Activated CD8-positive, alpha-beta T cell treated with anti-CD3 and anti-CD28 coated beads, Interleukin-2, amount 10 ng/mL, durations not matched to agents 7 days and 5 days (primary cell): Measurements from ENCODE around the gene MIER3. TPM values are rescaled to one million over a fixed set of nuclear protein-coding genes. Genes with fewer than 3 reads are reported as not detected.

Source experiments
- ATAC-seq: fragments of 150-1000 bp; cut with Tn5 transposase; one replicate; pipeline ENCODE4 v1.10.0; 2021; ENCODE audit warnings: moderate library complexity
- CTCF ChIA-PET: fragments of 350-600 bp; sonication (Branson Sonifier 250); formaldehyde crosslinking; loops from one replicate; lab custom pipeline; 2021; ENCODE audit warnings: antibody characterized with exemption; lab: Charles Lee
- POLR2A ChIA-PET: fragments of 350-600 bp; sonication (Branson Sonifier 250); formaldehyde crosslinking; loops from one replicate; lab custom pipeline; 2021; ENCODE audit warnings: antibody characterized with exemption; lab: Charles Lee
- DNase-seq: peaks from one replicate; pipeline ENCODE4 v3.0.0-alpha.2; 2020
- H3K27ac Mint-ChIP-seq: one replicate; pipeline ENCODE4 v1.8.0; 2021; ENCODE audit warnings: mild to moderate bottlenecking, mixed read lengths
- H3K27me3 Mint-ChIP-seq: one replicate; pipeline ENCODE4 v1.8.0; 2021; ENCODE audit warnings: low read depth, mixed read lengths
- H3K36me3 Mint-ChIP-seq: one replicate; pipeline ENCODE4 v1.8.0; 2021; ENCODE audit warnings: low read depth, mixed read lengths
- H3K4me1 Mint-ChIP-seq: one replicate; pipeline ENCODE4 v1.8.0; 2021; ENCODE audit warnings: low read depth, mixed read lengths
- H3K4me3 Mint-ChIP-seq: one replicate; pipeline ENCODE4 v1.8.0; 2021; ENCODE audit warnings: mild to moderate bottlenecking, mixed read lengths
- H3K9me3 Mint-ChIP-seq: one replicate; pipeline ENCODE4 v1.8.0; 2022; ENCODE audit warnings: mixed read lengths; ENCODE audit not compliant: insufficient read depth
- total RNA-seq, 2 experiments: library from RNA; stranded (reverse); gene quantifications; one replicate each; pipeline ENCODE4 v1.2.3, GENCODE V29; 2021

MIER3 gene
- total RNA-seq, 2 experiments from 2014 or later = 22.5 to 24.1 TPM

DNA sequence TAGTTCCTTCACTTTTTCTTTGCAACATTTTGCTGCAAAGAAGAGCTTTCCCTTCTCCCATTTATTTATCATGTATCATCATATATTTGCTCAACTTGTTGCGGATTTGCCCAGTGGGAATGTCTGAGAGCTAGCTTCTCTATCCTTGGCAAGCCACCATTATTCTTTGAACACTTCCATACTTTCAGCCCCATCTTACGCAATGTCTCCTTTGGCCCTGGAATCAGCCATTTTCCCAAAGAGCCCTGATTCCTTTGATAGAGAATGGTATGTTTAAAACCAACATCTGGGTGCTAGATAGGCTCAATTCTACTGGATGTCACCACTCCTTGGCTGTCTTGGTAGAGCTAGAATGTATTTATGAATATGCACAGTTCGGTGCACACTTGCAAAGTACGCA, 55.2 kb downstream of the MIER3 start:
- Mint-ChIP-seq H3K36me3 (peaks cover 35% of the 10 kb centered on the region), H3K4me1 (peaks cover 9% of the 10 kb centered on the region), H3K9me3 (no peaks in the 10 kb centered on the region), H3K4me3 (no peak overlapping the region), H3K27me3 (no peaks in the 10 kb centered on the region), H3K27ac (no peak overlapping the region)
- ChIA-PET POLR2A (interaction anchor here (0.9 kb wide), 1 partner anchor 241 kb away, joined by 3 read pairs; no protein-coding TSS in a partner anchor), CTCF (interaction anchor here (0.8 to 3.3 kb wide), 2 partner anchors 100 to 241 kb away, joined by 3 to 15 read pairs; no protein-coding TSS in a partner anchor)
- ATAC-seq (no peak), DNase-seq (no peak)

DNA sequence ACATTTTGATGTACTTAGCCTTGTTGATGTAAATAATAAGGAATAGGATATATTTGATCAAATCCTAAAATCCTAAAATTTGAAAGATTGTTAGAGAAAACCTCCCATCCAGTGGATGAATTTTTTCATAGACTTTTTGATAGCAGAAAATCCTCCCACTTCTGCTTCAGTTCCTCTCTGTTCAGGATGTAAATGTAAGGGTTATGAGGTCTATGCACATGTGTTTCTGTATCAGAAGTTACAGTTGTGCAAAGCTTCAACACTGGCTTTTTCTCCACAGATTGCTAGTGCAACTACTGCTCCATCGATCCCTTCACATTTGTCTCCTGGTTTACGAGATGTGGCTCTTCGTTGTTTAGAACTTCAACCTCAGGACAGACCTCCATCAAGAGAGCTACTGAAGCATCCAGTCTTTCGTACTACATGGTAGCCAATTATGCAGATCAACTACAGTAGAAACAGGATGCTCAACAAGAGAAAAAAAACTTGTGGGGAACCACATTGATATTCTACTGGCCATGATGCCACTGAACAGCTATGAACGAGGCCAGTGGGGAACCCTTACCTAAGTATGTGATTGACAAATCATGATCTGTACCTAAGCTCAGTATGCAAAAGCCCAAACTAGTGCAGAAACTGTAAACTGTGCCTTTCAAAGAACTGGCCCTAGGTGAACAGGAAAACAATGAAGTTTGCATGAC, 58.5 kb downstream of the MIER3 start:
- H3K36me3 Mint-ChIP-seq = peaks cover 58% of the 10 kb centered on the region
- POLR2A ChIA-PET = no interaction called here

DNA sequence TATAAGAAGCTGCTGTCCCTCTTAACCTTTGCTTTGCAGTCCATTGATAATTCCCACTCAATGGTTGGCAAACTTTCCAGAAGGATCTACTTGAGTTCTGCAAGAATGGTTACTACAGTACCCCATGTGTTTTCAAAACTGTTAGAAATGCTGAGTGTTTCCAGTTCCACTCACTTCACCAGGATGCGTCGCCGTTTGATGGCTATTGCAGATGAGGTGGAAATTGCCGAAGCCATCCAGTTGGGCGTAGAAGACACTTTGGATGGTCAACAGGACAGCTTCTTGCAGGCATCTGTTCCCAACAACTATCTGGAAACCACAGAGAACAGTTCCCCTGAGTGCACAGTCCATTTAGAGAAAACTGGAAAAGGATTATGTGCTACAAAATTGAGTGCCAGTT, 70.4 kb downstream of the MIER3 start:
- no peaks in the 10 kb centered on the region for H3K4me1 Mint-ChIP-seq
- POLR2A ChIA-PET = no interaction called here
- no peaks in the 10 kb centered on the region for H3K27me3 Mint-ChIP-seq
- peaks cover 59% of the 10 kb centered on the region for H3K36me3 Mint-ChIP-seq
- no peak overlapping the region for H3K4me3 Mint-ChIP-seq
- CTCF ChIA-PET = no interaction called here
- ATAC-seq (no peak), DNase-seq (no peak)
- no peaks in the 10 kb centered on the region for H3K9me3 Mint-ChIP-seq
- H3K27ac Mint-ChIP-seq = no peak overlapping the region

More for the DNA sequence above, 58.5 kb downstream of the MIER3 start:
- H3K27ac Mint-ChIP-seq = peak overlapping the region; percentile 1
- DNase-seq = no peak
- H3K27me3 Mint-ChIP-seq = no peaks in the 10 kb centered on the region
- no peak overlapping the region for H3K4me3 Mint-ChIP-seq
- CTCF ChIA-PET = interaction anchor here (0.5 to 3.3 kb wide), 2 partner anchors 55 to 244 kb away, joined by 3 to 15 read pairs; no protein-coding TSS in a partner anchor
- H3K9me3 Mint-ChIP-seq = no peaks in the 10 kb centered on the region
- no peak for ATAC-seq
- H3K4me1 Mint-ChIP-seq = peaks cover 9% of the 10 kb centered on the region

DNA sequence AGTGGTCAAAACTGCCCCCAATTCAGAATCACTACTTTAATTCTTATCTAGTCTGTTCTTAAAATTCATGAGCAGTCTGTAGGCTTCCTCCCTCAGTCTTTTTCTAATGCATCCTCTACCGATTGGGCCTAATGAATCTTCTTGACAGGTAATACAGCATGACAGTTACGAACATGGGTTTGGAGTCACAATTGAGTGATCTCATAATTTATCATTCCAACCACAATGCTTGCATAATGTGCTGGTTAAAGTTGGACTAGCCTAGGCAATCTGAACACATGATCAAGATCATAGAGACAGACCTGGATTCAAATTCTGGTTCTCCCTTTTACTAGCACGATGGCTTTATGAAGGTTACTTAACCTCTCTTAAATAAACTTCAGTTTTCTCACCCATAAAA, 75.6 kb downstream of the MIER3 start:
- Mint-ChIP-seq H3K4me1 (no peaks in the 10 kb centered on the region), H3K9me3 (no peaks in the 10 kb centered on the region), H3K27ac (no peak overlapping the region), H3K27me3 (no peaks in the 10 kb centered on the region), H3K4me3 (no peak overlapping the region), H3K36me3 (peaks cover 62% of the 10 kb centered on the region)
- CTCF ChIA-PET = no interaction called here
- DNase-seq (no peak), ATAC-seq (no peak)
- POLR2A ChIA-PET = no interaction called here

DNA sequence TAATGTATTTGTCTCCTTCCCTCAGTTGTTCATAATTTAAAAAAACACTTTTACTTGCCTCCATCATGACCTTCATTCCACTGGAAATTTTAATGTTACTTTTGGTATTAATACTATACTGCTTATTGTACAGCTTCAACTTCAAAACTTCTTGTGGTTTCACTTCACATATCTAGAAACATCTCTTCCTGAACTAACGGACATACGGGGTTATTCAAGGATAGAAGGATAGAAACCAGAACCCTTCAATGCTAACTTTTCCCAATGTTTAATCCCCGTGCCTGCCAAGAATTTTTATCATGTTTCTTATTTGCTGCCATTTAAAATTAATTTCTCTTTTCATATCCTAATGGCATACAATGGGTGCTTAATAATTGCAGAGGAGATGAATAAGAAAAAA, 78.9 kb downstream of the MIER3 start:
- Mint-ChIP-seq H3K4me1 (no peaks in the 10 kb centered on the region), H3K36me3 (peaks cover 59% of the 10 kb centered on the region), H3K9me3 (no peaks in the 10 kb centered on the region), H3K27me3 (no peaks in the 10 kb centered on the region), H3K27ac (no peak overlapping the region), H3K4me3 (no peak overlapping the region)
- ATAC-seq (no peak), DNase-seq (no peak)
- POLR2A ChIA-PET = no interaction called here
- CTCF ChIA-PET = no interaction called here

DNA sequence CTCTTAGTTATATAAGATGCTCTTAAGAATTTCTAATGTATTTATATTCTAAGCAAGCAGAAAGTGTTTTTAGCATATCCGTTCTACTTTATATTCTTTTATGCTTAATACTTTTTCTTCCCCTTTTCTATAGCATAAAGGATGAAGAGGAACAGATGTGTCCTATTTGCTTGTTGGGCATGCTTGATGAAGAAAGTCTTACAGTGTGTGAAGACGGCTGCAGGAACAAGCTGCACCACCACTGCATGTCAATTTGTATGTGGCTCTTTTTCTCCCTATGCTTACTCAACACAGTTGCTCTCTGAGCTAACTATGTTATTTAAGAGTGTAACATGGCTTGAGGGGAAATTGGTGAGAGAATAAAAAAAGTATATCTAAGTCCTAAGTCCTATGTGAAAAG, 80.1 kb downstream of the MIER3 start:
- Mint-ChIP-seq H3K9me3 (no peaks in the 10 kb centered on the region), H3K4me1 (no peaks in the 10 kb centered on the region), H3K27me3 (no peaks in the 10 kb centered on the region), H3K4me3 (no peak overlapping the region), H3K36me3 (peaks cover 49% of the 10 kb centered on the region), H3K27ac (no peak overlapping the region)
- no peak for ATAC-seq
- DNase-seq = no peak
- ChIA-PET POLR2A (interaction anchor here (0.6 kb wide), 1 partner anchor 424 kb away, joined by 3 read pairs; no protein-coding TSS in a partner anchor), CTCF (interaction anchor here (1.0 kb wide), 1 partner anchor 602 kb away, joined by 4 read pairs; no protein-coding TSS in a partner anchor)

Other genes starting within 250 kb of the MIER3 start
- 10 to 100 TPM; 24.1 to 25.1 TPM for gene MAP3K1, start 136.6 kb downstream of the MIER3 start, total RNA-seq
- gene SETD9, start 42.5 kb downstream of the MIER3 start, total RNA-seq = 1 to 10 TPM; 4.7 to 5.6 TPM
- 10 to 100 TPM; 76.4 to 84.6 TPM for gene GPBP1, start 221.9 kb upstream of the MIER3 start, total RNA-seq